Nephron progenitor cell (in vitro differentiated cells): ENCODE results near the gene VWA8.

Experiments used
- DNase-seq: peaks from one replicate; pipeline ENCODE4 v3.0.0; 2021
- H3K27ac Mint-ChIP-seq: 2 replicates; pipeline ENCODE4 v1.8.0; 2021; ENCODE audit warnings: mild to moderate bottlenecking, moderate library complexity, mixed read lengths
- H3K27me3 Mint-ChIP-seq: 2 replicates; pipeline ENCODE4 v1.8.0; 2021; ENCODE audit warnings: mild to moderate bottlenecking, low read depth, mixed read lengths; ENCODE audit not compliant: poor library complexity
- H3K36me3 Mint-ChIP-seq: 2 replicates; pipeline ENCODE4 v1.8.0; 2021; ENCODE audit warnings: low read depth, mixed read lengths
- H3K4me1 Mint-ChIP-seq: 2 replicates; pipeline ENCODE4 v1.8.0; 2021; ENCODE audit warnings: mixed read lengths
- H3K4me3 Mint-ChIP-seq: 2 replicates; pipeline ENCODE4 v1.8.0; 2021; ENCODE audit warnings: mild to moderate bottlenecking, moderate library complexity, mixed read lengths
- H3K9me3 Mint-ChIP-seq: 2 replicates; pipeline ENCODE4 v1.8.0; 2021; ENCODE audit warnings: mild to moderate bottlenecking, moderate library complexity, mixed read lengths
- CTCF ChIP-seq: fragments of 200-600 bp; sonication (generic); IDR thresholded peaks from 2 replicates; pipeline ENCODE4 v1.5.0; 2021; ENCODE audit warnings: antibody characterized with exemption

Gene VWA8

DNA sequence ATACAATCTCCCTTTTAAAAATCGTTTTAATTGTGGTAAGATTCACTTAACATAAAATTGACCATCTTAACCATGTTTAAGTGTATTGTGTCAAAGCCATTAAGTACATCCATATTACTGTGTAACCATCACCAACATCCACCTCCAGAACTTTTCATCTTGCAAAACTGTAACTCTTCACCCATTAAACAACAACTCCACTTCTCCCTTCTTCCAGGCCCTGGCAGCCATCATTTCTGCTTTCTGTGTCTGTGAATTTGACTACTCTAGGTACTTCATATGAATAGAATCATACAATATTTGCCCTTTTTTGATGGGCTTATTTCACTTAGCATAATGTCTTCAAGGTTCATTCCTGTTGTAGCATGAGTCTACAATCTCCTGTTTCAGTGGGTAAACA is 36.5 kb upstream of the VWA8 start:
- Mint-ChIP-seq H3K4me1 (peaks cover 17% of the 10 kb centered on the region), H3K27me3 (peaks cover 7% of the 10 kb centered on the region), H3K9me3 (no peaks in the 10 kb centered on the region), H3K27ac (no peak overlapping the region), H3K4me3 (no peak overlapping the region), H3K36me3 (no peaks in the 10 kb centered on the region)
- no peak for DNase-seq
- no peak for TF ChIP-seq CTCF

DNA sequence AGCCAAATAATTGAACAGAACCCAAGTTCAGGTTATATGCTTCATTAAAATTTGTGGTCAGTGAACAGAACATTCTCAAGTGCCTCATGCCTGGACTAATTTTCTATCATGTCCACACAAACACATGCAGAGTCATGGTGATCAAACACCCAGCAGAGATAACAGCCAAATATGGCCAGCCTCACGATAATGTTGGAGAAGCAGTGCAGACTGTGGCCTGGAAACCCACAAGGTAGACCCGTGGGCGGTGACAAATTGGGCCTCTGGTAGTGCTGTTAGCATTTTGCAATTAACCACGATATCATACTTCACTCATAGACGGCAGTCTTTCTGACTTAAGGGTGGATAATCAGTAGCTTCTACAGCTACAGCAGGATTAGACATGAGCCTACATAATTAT is 35.0 kb upstream of the VWA8 start:
- Mint-ChIP-seq H3K9me3 (no peaks in the 10 kb centered on the region), H3K27ac (no peak overlapping the region), H3K36me3 (no peaks in the 10 kb centered on the region), H3K4me1 (peaks cover 3% of the 10 kb centered on the region), H3K4me3 (no peak overlapping the region), H3K27me3 (peaks cover 11% of the 10 kb centered on the region)
- no peak for TF ChIP-seq CTCF
- no peak for DNase-seq

DNA sequence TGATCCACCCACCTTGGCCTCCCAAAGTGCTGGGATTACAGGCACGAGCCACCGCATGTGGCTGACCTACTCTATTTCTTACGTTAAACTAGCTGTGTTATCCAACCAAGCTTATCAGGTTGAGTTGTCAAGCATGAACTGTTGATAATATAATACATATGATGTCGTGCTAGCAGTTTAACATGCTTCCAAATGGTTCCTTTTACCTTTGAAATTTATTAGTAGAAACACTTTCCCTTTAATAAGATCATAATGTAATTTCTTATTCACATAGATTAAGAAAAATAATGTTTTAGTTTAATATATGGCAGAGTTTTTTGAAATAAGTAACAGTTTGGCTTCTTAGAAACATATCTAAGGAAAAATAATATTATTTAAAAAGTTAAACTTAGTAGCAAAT is 34.4 kb upstream of the VWA8 start:
- Mint-ChIP-seq H3K27ac (no peak overlapping the region), H3K27me3 (peaks cover 11% of the 10 kb centered on the region), H3K4me3 (no peak overlapping the region), H3K9me3 (no peaks in the 10 kb centered on the region), H3K4me1 (no peaks in the 10 kb centered on the region), H3K36me3 (no peaks in the 10 kb centered on the region)
- no peak for DNase-seq
- no peak for TF ChIP-seq CTCF

GRCh38 chr13:41994696-41995095 is 33.8 kb upstream of the VWA8 start:
- H3K27ac Mint-ChIP-seq, result no peak overlapping the region
- no peak for DNase-seq
- no peak overlapping the region for H3K4me3 Mint-ChIP-seq
- TF ChIP-seq CTCF, result no peak
- H3K4me1 Mint-ChIP-seq, result no peaks in the 10 kb centered on the region
- no peaks in the 10 kb centered on the region for H3K36me3 Mint-ChIP-seq
- no peaks in the 10 kb centered on the region for H3K9me3 Mint-ChIP-seq
- peaks cover 11% of the 10 kb centered on the region for H3K27me3 Mint-ChIP-seq

- Mint-ChIP-seq H3K4me3 (no peak overlapping the region), H3K27me3 (peaks cover 7% of the 10 kb centered on the region), H3K4me1 (no peaks in the 10 kb centered on the region), H3K36me3 (no peaks in the 10 kb centered on the region), H3K27ac (no peak overlapping the region), H3K9me3 (no peaks in the 10 kb centered on the region)
- DNase-seq, result no peak
- TF ChIP-seq CTCF, result no peak
Observed at GRCh38 chr13:41991936-41992335, 31.0 kb upstream of the VWA8 start.

DNA sequence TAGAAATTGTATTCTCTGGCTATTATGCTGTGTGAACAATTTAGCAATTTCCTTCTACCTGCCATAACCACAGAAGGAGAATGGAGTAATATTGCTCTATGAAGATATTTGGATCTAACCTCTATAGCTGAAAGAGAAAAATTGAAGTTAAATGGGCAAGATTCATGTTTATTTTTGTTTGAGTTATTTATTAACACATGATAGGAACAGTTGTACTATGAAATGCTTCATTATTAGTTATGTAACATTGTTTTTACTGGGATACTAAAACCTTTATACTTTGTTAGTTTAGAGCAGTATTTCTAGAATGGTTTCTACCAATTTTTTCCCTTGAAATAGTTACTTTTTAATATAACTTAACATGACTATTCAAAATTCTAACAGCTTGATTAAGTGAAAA is 27.3 kb upstream of the VWA8 start:
- H3K36me3 Mint-ChIP-seq, result no peaks in the 10 kb centered on the region
- no peak overlapping the region for H3K27ac Mint-ChIP-seq
- H3K27me3 Mint-ChIP-seq, result peaks cover 19% of the 10 kb centered on the region
- H3K4me1 Mint-ChIP-seq, result no peaks in the 10 kb centered on the region
- no peak for TF ChIP-seq CTCF
- DNase-seq, result no peak
- no peaks in the 10 kb centered on the region for H3K9me3 Mint-ChIP-seq
- H3K4me3 Mint-ChIP-seq, result no peak overlapping the region
